GM19468 (cell line): ENCODE results near the gene TRIM60.
"Not testable (repeated sequence)": the region's sequence is repeated elsewhere in the genome, so short reads cannot be mapped to it uniquely, and the experiment has no call there.

Experiments used
- ATAC-seq: cut with Tn5 transposase; IDR thresholded peaks from one replicate; pipeline ENCODE4 v1.9.1; 2021; ENCODE audit warnings: mild to moderate bottlenecking, moderate library complexity, moderate number of reproducible peaks; ENCODE audit not compliant: unreplicated experiment; ENCODE audit errors: extremely low read depth

The TRIM60 gene

DNA sequence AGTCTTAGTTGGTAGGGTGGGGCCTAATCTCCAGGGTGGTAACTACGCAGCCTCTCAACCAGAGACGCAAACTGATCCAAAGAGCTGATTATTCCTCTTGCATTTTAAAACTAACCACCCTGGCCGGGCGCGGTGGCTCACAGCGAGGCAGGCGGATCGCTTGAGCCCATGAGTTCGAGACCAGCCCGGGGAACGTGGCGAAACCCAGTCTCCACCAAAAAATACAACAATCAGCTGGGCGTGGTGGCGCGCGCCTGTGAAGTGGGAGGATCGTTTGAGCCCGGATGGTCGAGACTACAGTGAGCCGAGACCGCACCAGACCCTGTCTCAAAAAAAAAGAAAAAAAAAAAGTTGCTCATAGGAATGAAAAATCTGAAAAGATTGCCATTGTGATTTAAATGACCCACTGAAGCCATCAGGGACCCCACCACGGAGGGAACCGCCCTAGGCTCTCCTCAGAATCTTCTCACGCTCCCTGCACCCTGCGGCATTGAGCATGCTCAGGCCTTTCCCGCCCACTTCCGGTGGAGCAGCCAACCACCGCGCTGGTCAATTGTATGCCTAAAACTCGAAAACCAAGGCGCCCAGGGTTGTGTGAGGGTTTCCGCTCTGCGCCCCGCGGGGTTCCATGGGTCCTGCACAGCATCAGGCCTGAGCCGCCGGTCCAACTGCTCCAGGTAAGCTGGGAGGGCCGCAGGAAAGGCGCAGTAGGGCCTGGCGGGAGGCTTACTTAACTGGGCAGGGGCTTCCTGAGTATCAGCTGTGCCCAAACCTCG is at the start of gene TRIM60:
TRIM60 (plus strand) TSS at position 564 of the 776 bp plus-strand sequence. CDS start 8,074 bp downstream, outside the sequence.
- ATAC-seq: no peak

DNA sequence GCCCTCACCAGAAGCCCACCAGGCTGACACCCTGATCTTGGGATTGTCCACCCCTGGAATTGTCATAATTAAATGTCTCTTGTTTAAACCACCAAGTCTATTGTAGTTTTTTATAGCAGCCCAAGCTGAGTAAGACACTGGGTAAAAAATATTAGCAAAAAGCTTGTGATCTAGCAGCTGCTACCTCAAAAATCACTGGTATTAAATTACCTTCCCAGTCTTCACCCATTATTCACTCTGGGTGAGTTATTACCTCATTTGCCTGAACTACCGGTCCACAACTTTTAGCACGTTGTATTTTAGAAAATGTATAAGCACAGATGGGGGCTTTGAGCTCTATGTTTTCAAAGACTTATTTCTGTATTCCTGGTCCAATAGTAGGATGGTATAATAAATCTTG is 42.3 kb upstream of the TRIM60 start:
- ATAC-seq: no peak

DNA sequence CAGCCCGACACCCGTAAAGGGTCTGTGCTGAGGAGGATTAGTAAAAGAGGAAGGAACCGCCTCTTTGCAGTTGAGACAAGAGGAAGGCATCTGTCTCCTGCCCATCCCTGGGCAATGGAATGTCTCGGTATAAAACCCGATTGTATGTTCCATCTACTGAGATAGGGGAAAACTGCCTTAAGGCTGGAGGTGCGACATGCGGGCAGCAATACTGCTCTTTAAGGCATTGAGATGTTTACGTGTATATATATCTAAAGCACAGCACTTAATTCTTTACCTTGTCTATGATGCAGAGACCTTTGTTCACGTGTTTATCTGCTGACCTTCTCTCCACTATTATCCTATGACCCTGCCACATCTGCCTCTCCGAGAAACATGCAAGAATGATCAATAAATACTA is 41.0 kb upstream of the TRIM60 start:
- ATAC-seq: not testable (repeated sequence)

DNA sequence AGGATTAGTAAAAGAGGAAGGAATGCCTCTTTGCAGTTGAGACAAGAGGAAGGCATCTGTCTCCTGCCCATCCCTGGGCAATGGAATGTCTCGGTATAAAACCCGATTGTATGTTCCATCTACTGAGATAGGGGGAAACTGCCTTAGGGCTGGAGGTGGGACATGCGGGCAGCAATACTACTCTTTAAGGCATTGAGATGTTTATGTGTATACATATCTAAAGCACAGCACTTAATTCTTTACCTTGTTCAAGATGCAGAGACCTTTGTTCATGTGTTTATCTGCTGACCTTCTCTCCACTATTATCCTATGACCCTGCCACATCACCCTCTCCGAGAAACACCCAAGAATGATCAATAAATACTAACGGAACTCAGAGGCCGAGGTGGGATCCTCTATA is 35.7 kb upstream of the TRIM60 start:
- ATAC-seq: not testable (repeated sequence)

DNA sequence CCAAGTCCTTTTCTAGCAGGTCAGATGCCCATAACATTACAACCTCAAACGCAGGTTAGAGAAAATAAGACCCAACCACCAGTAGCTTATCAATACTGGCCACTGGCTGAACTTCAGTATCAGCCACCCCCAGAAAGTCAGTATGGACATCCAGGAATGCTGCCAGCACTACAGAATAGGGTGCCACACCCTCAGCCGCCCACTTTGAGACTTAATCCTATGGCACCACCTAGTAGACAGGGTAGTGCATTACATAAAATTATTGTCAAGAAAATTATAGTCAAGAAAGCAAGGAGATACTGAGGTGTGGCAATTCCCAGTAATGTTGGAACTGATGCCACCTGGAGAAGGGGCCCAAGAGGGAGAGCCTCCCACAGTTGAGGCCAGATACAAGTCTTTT is 34.5 kb upstream of the TRIM60 start:
- ATAC-seq: no peak

DNA sequence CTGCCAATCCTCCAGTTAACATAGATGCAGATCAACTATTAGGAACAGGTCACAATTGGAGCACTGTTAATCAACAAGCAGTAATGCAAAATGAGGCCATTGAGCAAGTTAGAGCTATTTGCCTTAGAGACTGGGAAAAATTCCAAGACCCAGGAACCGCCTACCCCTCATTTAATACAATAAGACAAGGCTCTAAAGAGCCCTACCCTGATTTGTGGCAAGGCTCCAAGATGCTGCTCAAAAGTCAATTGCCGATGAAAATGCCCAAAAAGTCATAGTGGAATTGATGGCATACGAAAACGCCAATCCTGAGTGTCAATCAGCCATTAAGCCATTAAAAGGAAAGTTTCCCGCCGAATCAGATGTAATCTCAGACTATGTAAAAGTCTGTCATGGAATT is 33.9 kb upstream of the TRIM60 start:
- no peak for ATAC-seq

DNA sequence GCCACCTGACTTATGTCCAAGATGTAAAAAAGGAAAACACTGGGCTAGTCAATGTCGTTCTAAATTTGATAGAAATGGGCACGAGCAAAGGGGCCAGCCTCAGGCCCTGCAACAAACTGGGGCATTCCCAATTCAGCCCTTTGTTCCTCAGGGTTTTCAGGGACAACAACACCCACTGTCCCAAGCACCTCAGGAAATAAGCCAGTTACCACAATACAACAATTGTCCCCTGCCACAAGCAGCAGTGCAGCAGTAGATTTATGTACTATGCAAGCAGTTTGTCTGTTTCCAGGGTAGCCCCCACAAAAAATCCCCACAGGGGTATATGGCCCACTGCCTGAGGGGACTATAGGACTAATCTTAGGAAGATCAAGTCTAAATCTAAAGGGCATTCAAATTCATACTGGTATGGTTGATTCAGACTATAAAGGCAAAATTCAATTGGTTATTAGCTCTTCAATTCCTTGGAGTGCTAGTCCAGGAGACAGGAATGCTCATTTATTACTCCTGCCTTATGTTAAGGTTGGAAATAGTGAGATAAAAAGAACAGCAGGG is 33.2 kb upstream of the TRIM60 start:
- not testable (repeated sequence) for ATAC-seq

DNA sequence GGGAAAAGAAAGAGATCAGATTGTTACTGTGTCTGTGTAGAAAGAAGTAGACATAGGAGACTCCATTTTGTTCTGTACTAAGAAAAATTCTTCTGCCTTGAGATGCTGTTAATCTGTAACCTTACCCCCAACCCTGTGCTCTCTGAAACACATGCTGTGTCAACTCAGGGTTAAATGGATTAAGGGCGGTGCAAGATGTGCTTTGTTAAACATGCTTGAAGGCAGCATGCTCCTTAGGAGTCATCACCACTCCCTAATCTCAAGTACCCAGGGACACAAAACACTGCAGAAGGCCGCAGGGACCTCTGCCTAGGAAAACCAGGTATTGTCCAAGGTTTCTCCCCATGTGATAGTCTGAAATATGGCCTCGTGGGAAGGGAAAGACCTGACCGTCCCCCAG is 29.8 kb upstream of the TRIM60 start:
- ATAC-seq: not testable (repeated sequence)

DNA sequence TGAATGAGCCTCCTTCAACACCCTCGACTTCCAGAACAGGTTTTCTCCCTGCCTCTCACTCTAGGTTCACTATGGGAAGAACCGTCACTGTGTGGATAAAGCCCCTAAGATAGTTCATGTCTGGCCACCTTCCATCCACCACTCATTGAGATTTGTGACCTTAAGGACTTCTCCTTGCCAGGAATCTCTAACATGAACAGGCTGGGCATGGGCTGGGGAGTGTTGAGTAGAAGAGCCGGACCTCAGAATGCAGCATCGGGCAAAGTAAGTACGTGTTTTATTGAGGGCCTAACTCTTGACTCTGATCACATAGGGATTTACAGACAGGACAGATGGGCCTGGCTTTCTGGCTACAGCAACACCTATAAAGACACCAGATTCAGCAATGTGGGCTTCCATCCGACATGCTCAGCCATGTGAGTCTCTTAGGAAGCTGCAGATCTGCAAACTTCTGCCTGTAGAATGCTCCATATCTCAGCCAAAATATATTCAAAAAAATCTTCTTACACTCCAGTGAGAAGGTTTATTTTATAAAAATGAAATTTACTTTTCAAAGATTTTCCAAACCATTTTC is 26.4 kb upstream of the TRIM60 start:
- ATAC-seq: no peak

DNA sequence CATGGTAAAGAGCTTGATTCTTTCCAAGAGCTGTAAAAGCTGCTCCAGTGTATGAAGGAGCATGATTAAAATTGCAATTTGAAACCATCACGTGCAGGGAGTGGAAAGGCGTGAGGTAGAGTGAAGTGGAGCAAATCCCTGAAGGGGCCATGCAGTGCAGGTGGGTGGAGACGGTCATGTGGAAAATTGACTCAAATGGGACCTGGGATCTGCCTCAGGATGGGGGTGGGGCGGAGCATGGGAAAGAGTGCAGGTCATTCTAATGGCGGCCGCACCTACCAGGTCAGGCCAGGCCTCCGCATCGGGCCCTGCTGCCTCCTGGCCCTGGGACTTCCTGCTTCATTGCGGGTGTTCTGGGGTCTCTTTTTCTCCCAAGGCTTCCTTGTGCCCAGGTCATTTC is 25.3 kb upstream of the TRIM60 start:
- ATAC-seq: no peak

DNA sequence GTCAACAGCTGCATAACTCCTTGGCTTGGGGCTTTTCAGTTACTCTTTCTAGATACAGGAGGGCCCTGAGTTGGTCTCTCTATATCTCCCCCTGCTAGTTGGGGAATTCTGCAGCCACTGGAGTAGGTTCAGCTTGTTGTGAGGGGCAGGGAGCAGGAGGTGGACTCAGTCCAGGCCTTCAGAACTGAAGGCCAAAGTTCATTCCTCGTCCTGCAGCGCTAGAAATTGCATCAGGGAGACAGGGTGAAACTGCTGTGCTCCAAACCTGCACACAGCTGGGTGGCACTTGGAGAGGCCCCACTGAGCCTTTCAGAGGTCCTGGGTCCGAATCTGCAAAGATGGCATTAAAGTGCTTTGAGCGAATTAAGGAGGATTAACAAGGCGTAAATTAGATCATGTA is 24.9 kb upstream of the TRIM60 start:
- ATAC-seq: no peak

DNA sequence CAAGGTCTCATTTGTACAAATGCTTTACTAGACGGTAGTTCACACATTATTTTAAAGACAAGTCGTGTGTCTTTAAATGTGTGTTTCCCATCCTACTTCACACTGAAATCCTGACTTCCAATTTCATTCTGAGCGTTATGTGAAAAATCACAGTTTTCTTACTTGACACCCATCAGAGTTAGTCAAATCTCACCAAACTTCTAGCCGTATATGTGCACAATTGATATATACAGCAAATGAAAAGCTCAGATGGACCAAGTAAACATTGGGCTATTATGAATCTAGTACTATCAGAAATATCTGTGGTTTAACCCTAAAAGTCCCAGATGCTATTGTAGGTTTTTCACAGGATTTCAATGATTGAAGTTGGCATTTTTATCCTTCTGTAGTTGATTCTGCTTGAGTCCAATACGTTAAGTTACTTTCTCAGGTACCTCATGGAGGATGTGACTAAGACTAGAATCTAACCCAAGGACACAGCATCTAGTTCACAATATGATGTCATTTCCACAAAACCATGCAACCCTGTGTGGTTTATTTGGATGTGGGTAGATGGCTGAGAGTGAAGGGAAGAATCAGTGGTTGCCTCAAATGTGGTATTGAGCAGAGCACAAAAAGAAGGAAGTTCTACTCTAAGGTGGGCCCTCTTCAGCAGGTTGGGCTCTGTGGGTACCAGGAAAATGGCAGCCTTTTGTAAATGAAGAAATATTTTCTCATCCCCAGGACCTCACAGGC is 22.1 kb upstream of the TRIM60 start:
- no peak for ATAC-seq

DNA sequence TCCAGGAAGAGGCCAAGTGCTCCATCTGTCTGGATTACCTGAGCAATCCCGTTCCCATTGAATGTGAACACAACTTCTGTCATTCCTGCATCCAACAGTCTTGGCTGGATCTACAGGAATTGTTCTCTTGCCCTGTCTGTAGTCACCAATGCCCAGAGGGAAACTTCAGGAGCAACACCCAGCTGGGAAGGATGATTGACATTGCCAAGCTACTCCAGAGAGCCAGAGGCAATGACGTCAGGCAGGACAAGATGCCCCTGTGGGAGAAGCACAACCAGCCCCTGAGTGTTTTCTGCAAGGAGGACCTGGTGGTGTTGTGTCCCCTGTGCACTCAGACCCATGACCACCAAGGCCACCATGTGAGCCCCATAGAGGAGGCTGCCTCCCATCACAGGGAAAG is 21.3 kb upstream of the TRIM60 start:
- no peak for ATAC-seq

DNA sequence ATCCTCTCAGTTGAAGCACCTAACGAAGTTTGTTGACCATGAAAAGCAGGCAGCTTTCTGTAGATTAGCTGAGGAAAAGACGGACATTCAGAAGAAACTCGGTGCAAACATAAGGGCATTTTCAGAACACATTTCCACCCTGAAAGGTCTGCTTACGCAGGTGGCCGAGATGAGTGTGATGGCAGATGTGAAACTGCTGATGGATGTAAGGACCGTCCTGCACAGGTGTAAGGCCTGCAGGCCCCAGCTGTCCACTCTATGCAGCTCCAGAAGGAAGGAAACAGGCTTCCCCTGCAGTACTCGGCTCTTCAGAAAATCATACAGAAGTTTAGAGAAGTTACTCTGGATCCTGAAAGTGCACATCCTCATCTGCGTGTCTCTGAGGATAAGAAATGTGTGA is 20.8 kb upstream of the TRIM60 start:
- no peak for ATAC-seq

DNA sequence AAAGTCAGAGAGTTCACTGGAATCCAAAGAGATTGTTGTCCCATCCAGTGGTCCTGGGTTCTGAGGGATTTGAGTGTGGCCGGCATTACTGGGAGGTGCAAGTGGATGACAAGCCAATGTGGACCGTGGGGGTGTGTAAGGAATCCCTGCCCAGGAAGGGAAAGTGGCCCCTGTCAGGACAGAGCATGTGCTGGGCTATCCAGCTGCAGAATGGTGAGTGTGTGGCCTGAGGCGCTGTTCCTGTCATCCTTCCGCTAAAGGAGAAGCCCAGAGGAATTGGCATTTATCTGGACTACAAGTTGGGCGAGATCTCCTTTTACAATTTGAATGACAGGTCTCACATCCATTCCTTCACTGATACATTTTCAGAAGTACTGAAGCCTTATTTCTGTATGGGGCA is 20.4 kb upstream of the TRIM60 start:
- no peak for ATAC-seq

DNA sequence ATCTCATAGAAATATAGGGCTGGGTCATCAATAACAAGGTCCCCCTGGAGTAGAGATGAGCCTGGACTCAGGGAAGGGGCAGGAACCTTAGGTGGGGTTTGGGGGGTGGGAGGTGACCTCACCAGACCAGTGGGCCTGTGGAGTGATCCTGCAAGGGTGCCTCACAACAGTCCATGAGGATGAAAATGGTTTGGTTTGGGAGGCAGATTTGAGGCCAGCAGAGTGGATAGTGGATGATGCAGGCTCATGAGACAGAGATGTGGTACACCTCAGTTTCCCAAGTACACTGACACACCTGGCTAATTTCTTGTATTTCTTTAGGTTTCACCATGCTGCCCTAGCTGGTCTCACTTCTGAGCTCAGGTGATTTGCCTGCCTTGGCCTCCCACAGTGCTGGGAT is 18.1 kb upstream of the TRIM60 start:
- no peak for ATAC-seq

DNA sequence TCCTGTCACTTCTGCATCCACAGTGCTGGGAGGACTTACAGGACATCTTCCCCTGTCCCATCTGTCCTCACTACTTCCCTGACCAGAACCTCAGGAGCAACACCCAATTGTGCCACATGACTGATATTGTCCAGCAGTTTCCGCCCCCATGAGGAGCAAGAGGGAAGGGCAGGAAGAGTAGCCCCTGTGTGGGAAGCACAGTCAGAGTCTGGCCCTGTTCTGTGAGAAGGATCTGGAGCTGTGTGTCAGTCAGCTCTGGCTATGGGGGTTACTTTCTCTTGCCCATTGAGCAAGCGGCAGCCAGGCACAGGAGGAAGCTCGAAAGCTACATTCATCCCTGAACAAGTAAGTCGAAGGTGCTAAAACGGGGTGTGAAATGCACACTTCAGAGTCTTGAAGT is 14.8 kb upstream of the TRIM60 start:
- no peak for ATAC-seq

DNA sequence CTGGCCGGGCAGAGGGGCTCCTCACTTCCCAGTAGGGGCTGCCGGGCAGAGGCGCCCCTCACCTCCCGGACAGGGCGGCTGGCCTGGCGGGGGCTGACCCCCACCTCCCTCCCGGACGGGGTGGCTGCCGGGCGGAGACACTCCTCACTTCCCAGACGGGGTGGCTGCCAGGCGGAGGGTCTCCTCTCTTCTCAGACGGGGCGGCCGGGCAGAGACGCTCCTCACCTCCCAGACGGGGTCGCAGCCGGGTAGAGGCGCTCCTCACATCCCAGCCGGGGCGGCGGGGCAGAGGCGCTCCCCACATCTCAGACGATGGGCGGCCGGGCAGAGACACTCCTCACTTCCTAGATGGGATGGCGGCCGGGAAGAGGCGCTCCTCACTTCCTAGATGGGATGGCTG is 11.8 kb upstream of the TRIM60 start:
- not testable (repeated sequence) for ATAC-seq

DNA sequence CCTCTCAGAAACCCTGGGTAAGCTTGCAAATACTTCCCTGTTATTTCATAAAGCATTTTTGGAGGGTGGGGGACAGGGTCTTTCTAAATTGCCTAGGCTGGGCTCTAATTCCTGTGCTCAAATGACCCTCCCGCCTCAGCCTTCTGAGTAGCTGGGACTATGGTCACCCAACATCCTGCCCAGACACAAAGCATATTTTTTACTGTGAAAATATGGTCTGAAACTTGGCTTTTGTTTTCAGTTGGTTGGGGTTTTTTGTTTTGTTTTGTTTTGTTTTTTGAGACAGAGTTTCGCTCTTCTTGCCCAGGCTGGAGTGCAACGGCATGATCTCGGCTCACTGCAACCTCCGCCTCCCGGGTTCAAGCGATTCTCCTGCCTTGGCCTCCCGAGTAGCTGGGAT is 6.0 kb upstream of the TRIM60 start:
- not testable (repeated sequence) for ATAC-seq

DNA sequence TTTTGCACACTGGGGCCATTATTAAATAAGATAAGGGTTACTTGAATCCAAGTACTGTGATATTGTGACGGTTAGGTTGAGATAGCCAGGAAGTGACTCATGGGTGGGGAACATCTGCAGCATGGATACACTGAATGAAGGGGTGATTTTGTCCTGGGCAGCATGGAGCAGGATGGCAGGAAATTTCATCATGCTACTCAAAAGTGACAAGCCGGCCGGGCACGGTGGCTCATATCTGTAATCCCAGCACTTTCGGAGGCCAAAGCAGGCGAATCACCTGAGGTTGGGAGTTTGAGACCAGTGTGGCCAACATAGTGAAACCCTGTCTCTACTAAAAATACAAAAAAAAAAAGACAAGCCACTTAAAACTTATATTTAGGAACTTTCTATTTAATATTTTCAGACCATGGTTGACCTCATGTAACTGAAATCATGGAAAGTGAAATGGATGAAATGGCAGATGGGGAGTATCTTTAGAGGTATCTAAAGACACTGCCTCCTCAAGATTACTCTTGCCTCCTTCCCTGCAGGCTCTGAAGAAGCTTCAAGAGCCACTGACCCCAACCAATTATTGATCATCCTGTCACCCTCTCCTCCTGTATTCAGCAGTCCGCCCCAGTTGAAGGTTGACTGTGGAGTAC is 3.9 kb upstream of the TRIM60 start:
- no peak for ATAC-seq

DNA sequence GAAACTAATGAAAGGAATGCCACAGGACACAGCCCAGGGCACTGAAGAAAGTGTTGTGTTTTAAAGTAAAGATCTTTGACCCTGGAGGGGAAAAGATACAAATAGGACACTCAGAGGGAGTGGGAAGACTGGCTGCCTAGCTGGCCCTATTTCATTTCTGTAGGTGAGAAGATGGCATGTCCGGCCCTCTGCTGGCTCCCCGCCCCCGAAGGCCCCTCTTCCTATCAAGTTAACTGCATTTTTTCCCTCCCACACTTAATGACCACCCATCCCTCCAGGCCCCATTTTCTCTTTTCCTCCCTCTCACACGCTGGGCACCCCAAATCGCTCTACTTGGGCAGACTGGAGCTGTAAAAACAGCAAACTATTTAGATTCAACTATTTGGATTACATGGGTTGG is 16.4 kb downstream of the TRIM60 start:
- no peak for ATAC-seq
